G401 (cell line): Measurements from ENCODE around the gene NAPEPLD. TPM values are rescaled to one million over a fixed set of nuclear protein-coding genes. Genes with fewer than 3 reads are reported as not detected.
"Not testable (repeated sequence)": the region's sequence is repeated elsewhere in the genome, so short reads cannot be mapped to it uniquely, and the experiment has no call there.

Source experiments
- DNase-seq: peaks from one replicate; pipeline ENCODE4 v3.0.0-alpha.2; 2015; ENCODE audit warnings: low spot score
- in situ Hi-C: cut with HindIII; loops from 2 replicates; pipeline ENCODE4 v1.10.0; 2016; ENCODE audit warnings: low sequenced_read_pairs, mixed read lengths
- total RNA-seq: library from RNA; depleted of rRNA; stranded (reverse); fragments of >200 nt; shearing (Covaris generic); gene quantifications from 2 replicates; pipeline ENCODE4 v1.2.3, GENCODE V29; 2014

NAPEPLD gene
- total RNA-seq, 1 experiment from 2014 or later, result 5.8 TPM

GRCh38 chr7:103148131-103148993 is 537 bp downstream of the NAPEPLD start:
- in situ Hi-C loops, result no loop called here
- DNase-seq, result peak; percentile 47

GRCh38 chr7:103144754-103145153 is 4.1 kb downstream of the NAPEPLD start:
- DNase-seq, in situ Hi-C loops: not testable (repeated sequence)

- in situ Hi-C loops, result no loop called here
- DNase-seq, result no peak
Measured at GRCh38 chr7:103143868-103144267, 5.0 kb downstream of the NAPEPLD start.

GRCh38 chr7:103142494-103142893 is 6.4 kb downstream of the NAPEPLD start:
- in situ Hi-C loops, result no loop called here

GRCh38 chr7:103141753-103142404 is 7.0 kb downstream of the NAPEPLD start:
- in situ Hi-C loops, result no loop called here
- DNase-seq, result no peak

More at GRCh38 chr7:103142494-103142893, 6.4 kb downstream of the NAPEPLD start:
- DNase-seq, result no peak

GRCh38 chr7:103140685-103141084 is 8.2 kb downstream of the NAPEPLD start:
- DNase-seq, result no peak
- in situ Hi-C loops, result no loop called here

- in situ Hi-C loops, result no loop called here
- DNase-seq, result no peak
Measured at GRCh38 chr7:103140061-103140460, 8.8 kb downstream of the NAPEPLD start.

- in situ Hi-C loops, result no loop called here
- no peak for DNase-seq
Measured at GRCh38 chr7:103134836-103135554, 13.9 kb downstream of the NAPEPLD start.

GRCh38 chr7:103132995-103133688 is 15.8 kb downstream of the NAPEPLD start:
- in situ Hi-C loops, result no loop called here
- DNase-seq, result no peak

GRCh38 chr7:103130901-103131624 is 17.8 kb downstream of the NAPEPLD start:
- no peak for DNase-seq
- in situ Hi-C loops, result no loop called here

GRCh38 chr7:103129702-103130549 is 19.0 kb downstream of the NAPEPLD start:
- in situ Hi-C loops, result no loop called here
- no peak for DNase-seq

- no peak for DNase-seq
- in situ Hi-C loops, result no loop called here
Measured at GRCh38 chr7:103127006-103127405, 21.9 kb downstream of the NAPEPLD start.

- no peak for DNase-seq
Measured at GRCh38 chr7:103124429-103124979, 24.4 kb downstream of the NAPEPLD start.

GRCh38 chr7:103123529-103123928 is 25.4 kb downstream of the NAPEPLD start:
- no peak for DNase-seq
- in situ Hi-C loops, result no loop called here

More at GRCh38 chr7:103124429-103124979, 24.4 kb downstream of the NAPEPLD start:
- in situ Hi-C loops, result no loop called here

- in situ Hi-C loops, result no loop called here
- no peak for DNase-seq
Measured at GRCh38 chr7:103121641-103122040, 27.3 kb downstream of the NAPEPLD start.

- no peak for DNase-seq
- in situ Hi-C loops, result no loop called here
Measured at GRCh38 chr7:103120362-103120761, 28.5 kb downstream of the NAPEPLD start.

GRCh38 chr7:103119791-103120291 is 29.1 kb downstream of the NAPEPLD start:
- in situ Hi-C loops, result no loop called here

More at GRCh38 chr7:103119791-103120291, 29.1 kb downstream of the NAPEPLD start:
- no peak for DNase-seq
